T-helper 1 cell treated with Interleukin-12 subunit alpha and Interleukin-12 subunit beta and Interleukin-4 antibody, amounts not matched to agents 30 μg/mL and 1 μg/mL, for 36 hours (primary cell): ENCODE data around the gene RBPMS2.
"Not testable (repeated sequence)": the region's sequence is repeated elsewhere in the genome, so short reads cannot be mapped to it uniquely, and the experiment has no call there.

Experiments
- H3K27ac Mint-ChIP-seq: one replicate; pipeline ENCODE4 v1.8.0; 2021; ENCODE audit warnings: mild to moderate bottlenecking, mixed read lengths
- H3K27me3 Mint-ChIP-seq: one replicate; pipeline ENCODE4 v1.8.0; 2021; ENCODE audit warnings: low read depth, mixed read lengths
- H3K36me3 Mint-ChIP-seq: one replicate; pipeline ENCODE4 v1.8.0; 2021; ENCODE audit warnings: low read depth, mixed read lengths
- H3K4me1 Mint-ChIP-seq: one replicate; pipeline ENCODE4 v1.8.0; 2021; ENCODE audit warnings: low read depth, mixed read lengths
- H3K4me3 Mint-ChIP-seq: one replicate; pipeline ENCODE4 v1.8.0; 2021; ENCODE audit warnings: mild to moderate bottlenecking, moderate library complexity, mixed read lengths
- H3K9me3 Mint-ChIP-seq: one replicate; pipeline ENCODE4 v1.8.0; 2021; ENCODE audit warnings: mixed read lengths

RBPMS2 gene

GRCh38 chr15:64753480-64754185 lies 21.8 kb downstream of the RBPMS2 start:
- H3K4me1 Mint-ChIP-seq: no peaks in the 10 kb centered on the region
- no peaks in the 10 kb centered on the region for H3K36me3 Mint-ChIP-seq
- H3K9me3 Mint-ChIP-seq: no peaks in the 10 kb centered on the region
- H3K4me3 Mint-ChIP-seq: no peak overlapping the region
- no peak overlapping the region for H3K27ac Mint-ChIP-seq
- peaks cover 7% of the 10 kb centered on the region for H3K27me3 Mint-ChIP-seq

GRCh38 chr15:64751464-64751863 lies 23.9 kb downstream of the RBPMS2 start:
- H3K4me1 Mint-ChIP-seq: no peaks in the 10 kb centered on the region
- H3K27ac Mint-ChIP-seq: no peak overlapping the region
- no peak overlapping the region for H3K4me3 Mint-ChIP-seq
- peaks cover 16% of the 10 kb centered on the region for H3K27me3 Mint-ChIP-seq
- H3K9me3 Mint-ChIP-seq: no peaks in the 10 kb centered on the region
- no peaks in the 10 kb centered on the region for H3K36me3 Mint-ChIP-seq

- no peaks in the 10 kb centered on the region for H3K36me3 Mint-ChIP-seq
- no peaks in the 10 kb centered on the region for H3K9me3 Mint-ChIP-seq
- H3K4me1 Mint-ChIP-seq: no peaks in the 10 kb centered on the region
- H3K4me3 Mint-ChIP-seq: no peak overlapping the region
- H3K27me3 Mint-ChIP-seq: peaks cover 12% of the 10 kb centered on the region
- no peak overlapping the region for H3K27ac Mint-ChIP-seq
Measured at GRCh38 chr15:64749999-64750657, 25.3 kb downstream of the RBPMS2 start.

GRCh38 chr15:64749167-64749566 lies 26.2 kb downstream of the RBPMS2 start:
- no peaks in the 10 kb centered on the region for H3K36me3 Mint-ChIP-seq

GRCh38 chr15:64748251-64748650 lies 27.1 kb downstream of the RBPMS2 start:
- Mint-ChIP-seq H3K27me3 (peaks cover 12% of the 10 kb centered on the region), H3K4me3 (no peak overlapping the region), H3K9me3 (no peaks in the 10 kb centered on the region), H3K4me1 (no peaks in the 10 kb centered on the region), H3K36me3 (no peaks in the 10 kb centered on the region), H3K27ac (no peak overlapping the region)

More at GRCh38 chr15:64749167-64749566, 26.2 kb downstream of the RBPMS2 start:
- H3K9me3 Mint-ChIP-seq: no peaks in the 10 kb centered on the region
- no peak overlapping the region for H3K27ac Mint-ChIP-seq
- no peak overlapping the region for H3K4me3 Mint-ChIP-seq
- no peaks in the 10 kb centered on the region for H3K4me1 Mint-ChIP-seq
- H3K27me3 Mint-ChIP-seq: peaks cover 12% of the 10 kb centered on the region

GRCh38 chr15:64747578-64747977 lies 27.8 kb downstream of the RBPMS2 start:
- no peaks in the 10 kb centered on the region for H3K9me3 Mint-ChIP-seq
- peaks cover 12% of the 10 kb centered on the region for H3K27me3 Mint-ChIP-seq
- H3K27ac Mint-ChIP-seq: no peak overlapping the region
- H3K4me3 Mint-ChIP-seq: no peak overlapping the region
- no peaks in the 10 kb centered on the region for H3K36me3 Mint-ChIP-seq
- H3K4me1 Mint-ChIP-seq: no peaks in the 10 kb centered on the region

- Mint-ChIP-seq H3K4me3 (no peak overlapping the region), H3K36me3 (no peaks in the 10 kb centered on the region), H3K4me1 (no peaks in the 10 kb centered on the region), H3K9me3 (no peaks in the 10 kb centered on the region), H3K27ac (no peak overlapping the region), H3K27me3 (peaks cover 12% of the 10 kb centered on the region)
Measured at GRCh38 chr15:64746921-64747320, 28.5 kb downstream of the RBPMS2 start.

- Mint-ChIP-seq H3K4me1 (no peaks in the 10 kb centered on the region), H3K27ac (no peak overlapping the region), H3K9me3 (no peaks in the 10 kb centered on the region), H3K4me3 (no peak overlapping the region), H3K36me3 (no peaks in the 10 kb centered on the region), H3K27me3 (peaks cover 12% of the 10 kb centered on the region)
Measured at GRCh38 chr15:64746356-64746755, 29.0 kb downstream of the RBPMS2 start.

- Mint-ChIP-seq H3K4me1 (no peaks in the 10 kb centered on the region), H3K27ac (no peak overlapping the region), H3K36me3 (no peaks in the 10 kb centered on the region), H3K9me3 (no peaks in the 10 kb centered on the region), H3K27me3 (peaks cover 9% of the 10 kb centered on the region), H3K4me3 (no peak overlapping the region)
Measured at GRCh38 chr15:64743691-64744090, 31.7 kb downstream of the RBPMS2 start.

- Mint-ChIP-seq H3K27me3 (peaks cover 9% of the 10 kb centered on the region), H3K36me3 (no peaks in the 10 kb centered on the region), H3K9me3 (no peaks in the 10 kb centered on the region), H3K4me3 (no peak overlapping the region), H3K4me1 (no peaks in the 10 kb centered on the region), H3K27ac (no peak overlapping the region)
Measured at GRCh38 chr15:64742921-64743320, 32.5 kb downstream of the RBPMS2 start.

GRCh38 chr15:64742385-64742784 lies 33.0 kb downstream of the RBPMS2 start:
- Mint-ChIP-seq H3K4me1 (no peaks in the 10 kb centered on the region), H3K9me3 (no peaks in the 10 kb centered on the region)

GRCh38 chr15:64741708-64742107 lies 33.7 kb downstream of the RBPMS2 start:
- not testable (repeated sequence) for H3K27ac Mint-ChIP-seq, H3K36me3 Mint-ChIP-seq, H3K4me1 Mint-ChIP-seq, H3K9me3 Mint-ChIP-seq, H3K27me3 Mint-ChIP-seq, H3K4me3 Mint-ChIP-seq

More at GRCh38 chr15:64742385-64742784, 33.0 kb downstream of the RBPMS2 start:
- Mint-ChIP-seq H3K36me3 (no peaks in the 10 kb centered on the region), H3K4me3 (no peak overlapping the region), H3K27me3 (peaks cover 4% of the 10 kb centered on the region), H3K27ac (no peak overlapping the region)

- no peaks in the 10 kb centered on the region for H3K4me1 Mint-ChIP-seq
- H3K4me3 Mint-ChIP-seq: no peak overlapping the region
- H3K27me3 Mint-ChIP-seq: no peaks in the 10 kb centered on the region
- H3K36me3 Mint-ChIP-seq: no peaks in the 10 kb centered on the region
- no peaks in the 10 kb centered on the region for H3K9me3 Mint-ChIP-seq
- H3K27ac Mint-ChIP-seq: no peak overlapping the region
Measured at GRCh38 chr15:64740311-64741170, 34.8 kb downstream of the RBPMS2 start.

- H3K27ac Mint-ChIP-seq: no peak overlapping the region
- no peak overlapping the region for H3K4me3 Mint-ChIP-seq
- no peaks in the 10 kb centered on the region for H3K9me3 Mint-ChIP-seq
- no peaks in the 10 kb centered on the region for H3K4me1 Mint-ChIP-seq
- H3K36me3 Mint-ChIP-seq: no peaks in the 10 kb centered on the region
- no peaks in the 10 kb centered on the region for H3K27me3 Mint-ChIP-seq
Measured at GRCh38 chr15:64739577-64740143, 35.7 kb downstream of the RBPMS2 start.
